K562 (cell line): ENCODE data around the gene ZNF32. TPM values are rescaled to one million over a fixed set of nuclear protein-coding genes. Genes with fewer than 3 reads are reported as not detected.

Source experiments
- ATAC-seq: fragments of 200-7000 bp; cut with Tn5 transposase; 3 replicates; pipeline ENCODE4 v1.9.1; 2020; ENCODE audit warnings: moderate library complexity
- BruUV-seq: library from RNA; stranded (reverse); fragments of 400-500 nt; replicated peaks from 2 replicates; lab custom pipeline; 2021; lab: Mats Ljungman, UMichigan
- CTCF ChIA-PET: fragments of 300-600 bp; formaldehyde crosslinking; extraction: SDS; loops from one replicate; lab custom pipeline; 2021; ENCODE audit warnings: low intra/inter-chr PET ratio; lab: Yijun Ruan, JAX
- POLR2A ChIA-PET: fragments of 300-600, 350-650 bp; sonication (Branson Sonifier 250); formaldehyde crosslinking; extraction: SDS; loops from one replicate; lab custom pipeline; 2021; ENCODE audit warnings: antibody characterized with exemption, inconsistent platforms; lab: Yijun Ruan, JAX
- DNase-seq, 4 experiments: peaks; one replicate each; pipeline versions ENCODE4 v3.0.0 to v3.0.0-alpha.2; 2011 to 2018; ENCODE audit warnings: low spot score in 3 of 4, mixed read lengths in 3 of 4; ENCODE audit errors: extremely low read depth in 1 of 4
- FAIRE-seq: peaks from 2 replicates; lab custom pipeline; 2011; peaks lifted over from hg19 to GRCh38; lab: Jason Lieb, UNC
- H2AFZ ChIP-seq: 2 replicates; pipeline ENCODE4 v1.6.0; 2011; ENCODE audit warnings: low read depth, low read length, control low read depth, inconsistent platforms
- H3K27ac ChIP-seq: fragments of 200-600 bp; 3 replicates; pipeline ENCODE4 v1.8.0; 2011; ENCODE audit warnings: low read depth, mild to moderate bottlenecking, control low read depth, inconsistent platforms, low read length, moderate library complexity, mixed read lengths; ENCODE audit errors: extremely low read depth
- H3K27me3 ChIP-seq, 2 experiments: fragments of 300-600 bp in 1 of 2; 2 replicates in 1 of 2; 3 replicates in 1 of 2; pipeline versions ENCODE4 v1.6.0 to v1.8.0; 2011; ENCODE audit warnings: inconsistent platforms in 2 of 2, low read length in 2 of 2, mild to moderate bottlenecking in 1 of 2, mixed read lengths in 1 of 2, moderate library complexity in 1 of 2; ENCODE audit not compliant: control insufficient read depth in 2 of 2, insufficient read depth in 2 of 2
- H3K36me3 ChIP-seq: fragments of 300-600 bp; 3 replicates; pipeline ENCODE4 v1.8.0; 2011; ENCODE audit warnings: mild to moderate bottlenecking, low read length, inconsistent platforms; ENCODE audit not compliant: control insufficient read depth, insufficient read depth
- H3K4me1 ChIP-seq, 2 experiments: fragments of 200-600 bp in 1 of 2; replicated peaks in 1 of 2; 2 replicates in 1 of 2; 3 replicates in 1 of 2; pipeline versions ENCODE4 v1.5.1 to v1.8.0; 2011; ENCODE audit warnings: inconsistent platforms in 2 of 2, low read length in 2 of 2, mild to moderate bottlenecking in 1 of 2, mixed read lengths in 1 of 2, moderate library complexity in 1 of 2; ENCODE audit not compliant: control insufficient read depth in 2 of 2, insufficient read depth in 2 of 2
- H3K4me2 ChIP-seq: 2 replicates; pipeline ENCODE4 v1.6.1; 2011; ENCODE audit warnings: low read length, control low read depth, inconsistent platforms, mixed read lengths; ENCODE audit not compliant: insufficient read depth
- H3K4me3 ChIP-seq: fragments of 200-600 bp; sonication (generic), shearing (Covaris generic); 2 replicates; pipeline ENCODE4 v1.5.1; 2016; ENCODE audit warnings: control low read depth, inconsistent platforms
- H3K79me2 ChIP-seq: fragments of 200-600 bp; 3 replicates; pipeline ENCODE4 v1.8.0; 2011; ENCODE audit warnings: low read length, inconsistent platforms; ENCODE audit not compliant: control insufficient read depth, insufficient read depth
- H3K9ac ChIP-seq, 2 experiments: 2 replicates each; pipeline versions ENCODE4 v1.6.0 to v1.6.1; 2011; ENCODE audit warnings: low read depth in 2 of 2, low read length in 2 of 2, control low read depth in 1 of 2, inconsistent platforms in 1 of 2, mild to moderate bottlenecking in 1 of 2, mixed read lengths in 1 of 2; ENCODE audit not compliant: insufficient read depth in 1 of 2
- H3K9me1 ChIP-seq: one replicate; pipeline ENCODE4 v1.6.0; 2011; ENCODE audit warnings: inconsistent platforms, mild to moderate bottlenecking, low read length, moderate library complexity; ENCODE audit not compliant: control insufficient read depth, insufficient read depth
- H3K9me3 ChIP-seq: replicated peaks from 2 replicates; pipeline ENCODE4 v1.5.1; 2011; ENCODE audit warnings: low read depth, low read length, inconsistent platforms; ENCODE audit not compliant: control insufficient read depth, insufficient read depth
- H4K20me1 ChIP-seq: replicated peaks from 2 replicates; pipeline ENCODE4 v1.6.1; 2011; ENCODE audit warnings: low read length, inconsistent platforms, mixed read lengths; ENCODE audit not compliant: control insufficient read depth, insufficient read depth
- ARID2 ChIP-seq: fragments of 450-650 bp; IDR thresholded peaks from 2 replicates; pipeline ENCODE4 v1.6.1; 2017; ENCODE audit warnings: antibody characterized with exemption, mild to moderate bottlenecking
- ATF2 ChIP-seq: sonication (generic); formaldehyde crosslinking; IDR thresholded peaks from 2 replicates; pipeline ENCODE4 v1.8.1; 2022; ENCODE audit warnings: missing genetic modification reagents
- BDP1 ChIP-seq: IDR thresholded peaks from 3 replicates; pipeline ENCODE4 v1.6.1; 2011; ENCODE audit not compliant: insufficient read length, insufficient read depth
- CTCFL ChIP-seq: IDR thresholded peaks from 2 replicates; pipeline ENCODE4 v1.6.1; 2011; ENCODE audit warnings: borderline replicate concordance, low read depth, mild to moderate bottlenecking, moderate library complexity, low read length; ENCODE audit not compliant: insufficient read depth, poor library complexity, severe bottlenecking
- EP300 ChIP-seq: IDR thresholded peaks from 2 replicates; pipeline ENCODE4 v1.6.1; 2012; ENCODE audit warnings: low read length, improper control_type of control experiment
- EP400 ChIP-seq: fragments of 450-650 bp; IDR thresholded peaks from 2 replicates; pipeline ENCODE4 v1.6.1; 2017; ENCODE audit warnings: antibody characterized with exemption, mild to moderate bottlenecking, moderate library complexity
- HDAC3 ChIP-seq: fragments of 450-650 bp; IDR thresholded peaks from 2 replicates; pipeline ENCODE4 v1.6.1; 2018; ENCODE audit warnings: borderline replicate concordance, mild to moderate bottlenecking, moderate library complexity; ENCODE audit not compliant: partially characterized antibody
- HNRNPL ChIP-seq: fragments of 200-400 bp; formaldehyde crosslinking; IDR thresholded peaks from 2 replicates; pipeline ENCODE4 v1.6.1; 2017; ENCODE audit warnings: low read depth, mild to moderate bottlenecking, low read length
- HNRNPLL ChIP-seq: fragments of 200-400 bp; formaldehyde crosslinking; IDR thresholded peaks from 2 replicates; pipeline ENCODE4 v1.6.1; 2017; ENCODE audit warnings: low read length, low read depth, mild to moderate bottlenecking; ENCODE audit not compliant: poor library complexity, severe bottlenecking
- KDM5B ChIP-seq: fragments of 200-600 bp; sonication (generic); IDR thresholded peaks from 2 replicates; pipeline ENCODE4 v1.6.1; 2012; ENCODE audit warnings: low read depth, mild to moderate bottlenecking, moderate library complexity, low read length, control low read depth, inconsistent platforms; ENCODE audit not compliant: insufficient replicate concordance
- NRF1 ChIP-seq, 2 experiments: fragments of 450-650 bp; IDR thresholded peaks in 1 of 2; conservative IDR thresholded peaks in 1 of 2; 2 replicates each; pipeline ENCODE4 v1.6.1; 2014; ENCODE audit warnings: mild to moderate bottlenecking in 2 of 2
- PTRF ChIP-seq: fragments of 450-650 bp; IDR thresholded peaks from 2 replicates; pipeline ENCODE4 v1.6.1; 2016; ENCODE audit warnings: mild to moderate bottlenecking, missing genetic modification characterization, missing compliant biosample characterization
- RBFOX2 ChIP-seq: fragments of 200-400 bp; formaldehyde crosslinking; IDR thresholded peaks from 2 replicates; pipeline ENCODE4 v1.6.1; 2017; ENCODE audit warnings: low read depth, mild to moderate bottlenecking, low read length, moderate library complexity
- SLC30A9 ChIP-seq: fragments of 250-450 bp; sonication (Bioruptor Pico); IDR thresholded peaks from 2 replicates; pipeline ENCODE4 v1.8.0; 2022; ENCODE audit warnings: mild to moderate bottlenecking, moderate library complexity
- TAF9B ChIP-seq: fragments of 450-650 bp; IDR thresholded peaks from 2 replicates; pipeline ENCODE4 v1.6.1; 2018; ENCODE audit warnings: mild to moderate bottlenecking; ENCODE audit not compliant: partially characterized antibody
- ZBTB9 ChIP-seq: fragments of 450-650 bp; formaldehyde crosslinking; IDR thresholded peaks from 2 replicates; pipeline ENCODE4 v1.4.0; 2020; ENCODE audit warnings: mild to moderate bottlenecking, moderate library complexity
- ZNF174 ChIP-seq: fragments of 250-450 bp; sonication (Bioruptor Pico); IDR thresholded peaks from 2 replicates; pipeline ENCODE4 v1.4.0; 2020; ENCODE audit warnings: mild to moderate bottlenecking
- WGBS: fragments of 100-300 bp; shearing (Covaris generic); methylation state at CpG from one replicate; pipeline ENCODE4 v1.1.6; 2016; ENCODE audit warnings: low coverage, mixed read lengths; ENCODE audit not compliant: insufficient coverage; ENCODE audit errors: missing lambda C conversion rate; 5-methylcytosine and 5-hydroxymethylcytosine counted together
- in situ Hi-C: fragments of 300-500 bp; cut with MboI; formaldehyde crosslinking; loops from 4 replicates; pipeline ENCODE4 v1.15.0; 2018; ENCODE audit warnings: inconsistent platforms, mixed read lengths
- intact Hi-C: fragments of 100-400 bp; cut with micrococcal nuclease; formaldehyde crosslinking; loops from 2 replicates; pipeline ENCODE4 v1.14.2; 2022
- polyA plus RNA-seq, 8 experiments: library from polyadenylated mRNA; depleted of rRNA in 4 of 8; stranded (reverse) in 5 of 8; unstranded in 3 of 8; fragments of >200 nt; fragmentation: Nextera tagmentation in 2 of 8; fragmentation: Illumina TruSeq in 1 of 8; extraction: Ambion mirVana in 2 of 8; extraction: Trizol in 1 of 8; gene quantifications; 2 replicates each; pipeline versions ENCODE4 v1.2.1 to v1.2.3, GENCODE V29; 2011 to 2014; ENCODE audit warnings: inconsistent platforms in 1 of 8, missing spikeins in 1 of 8
- total RNA-seq, 7 experiments: library from RNA; depleted of rRNA in 6 of 7; stranded (reverse); fragments of >200 nt in 6 of 7; fragmentation: Illumina TruSeq in 2 of 7; extraction: Trizol in 2 of 7; gene quantifications; 2 replicates each; pipeline versions ENCODE4 v1.2.1 to v1.2.3, GENCODE V29; 2011 to 2021; ENCODE audit warnings: low replicate concordance in 1 of 7

The ZNF32 gene
- total and polyA plus RNA-seq, 9 of the 15 experiments (the other 6 are each of a cell fraction or from before 2014, with no cell fraction given): 17.3 to 57.0 (median 26.3) TPM

- TF ChIP-seq CTCFL (peak; percentile 83), NRF1 (conservative IDR thresholded peaks at IDR 0.05 in 1 of 2, IDR thresholded peaks at IDR 0.05 in 1 of 2) (0 out of 4 replicates have a peak, but pooled peaks of 1 of the 2 experiments have one; percentile 21), TAF9B (no peak), BDP1 (no peak), RBFOX2 (no peak)
- TF ChIP-seq, all 486 proteins: peak for 7
Measured at GRCh38 chr10:43667317-43667731, 18.6 kb upstream of the ZNF32 start (continued).

GRCh38 chr10:43666552-43666951, 17.9 kb upstream of the ZNF32 start:
- H3K4me3 ChIP-seq: no peak overlapping the region
- peaks cover 5% of the 10 kb centered on the region; the same call in 1 of the 2 replicates for H4K20me1 ChIP-seq
- ATAC-seq: no peak
- 2% methylated on average over 9 of the region's 9 CpGs for WGBS
- H3K9ac ChIP-seq: no peak overlapping the region
- DNase-seq: no peak
- H3K9me1 ChIP-seq: no peaks in the 10 kb centered on the region
- CTCF ChIA-PET: interaction anchor here (0.6 to 0.7 kb wide), 2 partner anchors 110 to 715 kb away, joined by 3 to 4 read pairs; no protein-coding TSS in a partner anchor
- H2AFZ ChIP-seq: no peak overlapping the region
- no peak overlapping the region for H3K27ac ChIP-seq
- peaks cover 45 to 54% of the 10 kb centered on the region in 2 experiments for H3K27me3 ChIP-seq
- H3K4me2 ChIP-seq: no peak overlapping the region
- H3K79me2 ChIP-seq: no peaks in the 10 kb centered on the region
- FAIRE-seq: no peak
- POLR2A ChIA-PET: interaction anchor here (0.7 kb wide), 1 partner anchor 1196 kb away, joined by 3 read pairs; no protein-coding TSS in a partner anchor
- H3K4me1 ChIP-seq: peaks cover 0 to 10% of the 10 kb centered on the region in 2 experiments; a peak in 1 of 5 replicates
- in situ Hi-C loops (loop anchor here (10.0 kb wide), 1 partner anchor 1198 kb away; no protein-coding TSS in a partner anchor), intact Hi-C loops (loop anchor here (10.0 kb wide), 1 partner anchor 182 kb away; no protein-coding TSS in a partner anchor)
- BruUV-seq: no TSS peak
- H3K36me3 ChIP-seq: no peaks in the 10 kb centered on the region
- no peaks in the 10 kb centered on the region for H3K9me3 ChIP-seq
- TF ChIP-seq EP400 (no peak), ZBTB9 (CRISPR knock-in tag) (no peak), ZNF174 (CRISPR knock-in tag) (no peak), HDAC3 (no peak), ARID2 (no peak), EP300 (no peak), PTRF (no peak), KDM5B (no peak), HNRNPLL (no peak), HNRNPL (no peak), SLC30A9 (CRISPR knock-in tag) (no peak), ATF2 (CRISPR knock-in tag) (no peak)
